NCI-H1092 treated with DMSO at 0.1 percent for 48 hours (cell line): Measurements from ENCODE around the gene SRSF8.
A peak's percentile ranks its signal among the peaks of the same experiment; 100 is the strongest.

Experiments used
- DNase-seq: peaks from one replicate; lab custom pipeline; 2025; lab: John Stamatoyannopoulos, UW

The SRSF8 gene

DNA sequence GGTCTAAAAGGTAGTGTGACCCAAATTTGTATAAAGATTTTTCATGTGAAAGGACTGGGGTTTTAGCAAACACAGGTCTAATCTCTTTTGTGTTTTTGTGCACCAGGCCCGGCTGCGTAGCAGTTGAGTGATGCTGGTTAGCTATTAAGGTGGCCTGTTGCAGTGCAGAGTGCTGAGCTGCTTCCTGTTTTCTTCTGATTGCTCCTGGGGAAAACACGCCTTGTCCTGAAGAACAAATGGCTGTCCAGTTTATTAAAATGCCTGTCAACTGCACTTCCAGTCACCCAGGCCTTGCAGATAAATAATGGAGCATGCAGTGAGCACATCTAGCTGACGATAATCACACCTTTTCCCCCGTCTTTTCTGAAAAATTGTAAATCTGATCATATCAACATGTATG lies 1.8 kb downstream of the SRSF8 start:
- DNase-seq = peak; percentile 86

DNA sequence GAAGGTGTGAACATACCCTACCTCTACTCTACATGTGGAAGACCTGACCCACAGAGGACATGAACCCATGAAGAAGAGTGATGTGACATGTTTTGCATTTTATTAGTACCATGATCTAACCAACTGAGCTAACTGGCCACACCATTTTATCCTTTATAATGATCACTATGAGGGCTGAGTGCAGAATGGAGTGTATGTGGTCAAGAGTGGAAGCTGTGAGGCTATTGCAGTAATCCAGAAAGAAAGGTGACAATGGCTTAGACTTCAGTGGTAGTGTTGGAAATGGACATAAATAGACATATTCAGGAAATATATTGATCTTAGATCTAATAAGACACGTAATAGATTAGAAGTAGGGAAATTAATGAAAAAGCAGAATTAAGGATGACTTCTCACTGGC lies 3.8 kb downstream of the SRSF8 start:
- no peak for DNase-seq

DNA sequence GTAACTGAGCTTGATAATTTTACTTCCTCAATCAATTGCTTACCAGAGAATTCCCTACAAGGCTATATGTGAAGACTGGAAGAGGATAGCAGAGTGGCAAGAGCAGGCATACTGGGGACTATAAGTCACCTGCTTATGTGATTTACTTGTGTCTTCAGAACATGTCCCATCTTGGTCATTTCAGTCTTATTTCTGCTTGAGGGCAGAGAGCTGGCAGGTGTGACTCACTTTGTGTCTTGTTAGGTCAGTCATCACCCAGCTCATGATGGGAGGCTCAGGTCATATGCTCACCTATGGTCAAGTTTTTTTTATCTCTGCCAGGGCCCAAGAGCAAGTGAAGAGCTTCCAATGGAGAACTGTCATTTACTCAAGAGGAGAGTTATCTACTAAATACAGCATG lies 6.2 kb downstream of the SRSF8 start:
- no peak for DNase-seq

- peak; percentile 40 for DNase-seq
Observed at GRCh38 chr11:95074792-95075563, 8.3 kb downstream of the SRSF8 start.

- no peak for DNase-seq
Observed at GRCh38 chr11:95076416-95076815, 9.7 kb downstream of the SRSF8 start.

- DNase-seq = no peak
Observed at GRCh38 chr11:95076981-95077380, 10.3 kb downstream of the SRSF8 start.

- DNase-seq = no peak
Observed at GRCh38 chr11:95078526-95078925, 11.8 kb downstream of the SRSF8 start.

DNA sequence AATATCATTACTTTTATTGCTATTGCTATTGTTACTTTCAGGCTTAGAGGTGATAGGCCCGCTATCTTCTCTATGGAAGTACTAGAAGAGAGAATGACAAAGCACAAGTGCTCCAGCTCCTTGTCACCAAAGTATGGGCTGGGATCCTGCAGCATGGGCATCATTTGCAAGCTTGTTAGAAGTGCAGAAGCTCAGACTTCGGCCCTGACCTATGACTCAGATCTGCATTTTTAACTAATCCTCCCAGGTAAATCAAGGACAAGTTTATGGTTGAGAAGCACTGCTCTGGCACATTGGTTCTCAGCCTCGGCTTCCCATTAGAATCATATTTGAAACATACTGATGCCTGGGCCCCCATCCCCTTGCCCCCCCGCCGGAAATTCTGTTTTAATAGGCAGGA lies 14.3 kb downstream of the SRSF8 start:
- DNase-seq = no peak

GRCh38 chr11:95081412-95081811 lies 14.7 kb downstream of the SRSF8 start:
- no peak for DNase-seq

GRCh38 chr11:95082576-95083001 lies 15.9 kb downstream of the SRSF8 start:
- DNase-seq = no peak

DNA sequence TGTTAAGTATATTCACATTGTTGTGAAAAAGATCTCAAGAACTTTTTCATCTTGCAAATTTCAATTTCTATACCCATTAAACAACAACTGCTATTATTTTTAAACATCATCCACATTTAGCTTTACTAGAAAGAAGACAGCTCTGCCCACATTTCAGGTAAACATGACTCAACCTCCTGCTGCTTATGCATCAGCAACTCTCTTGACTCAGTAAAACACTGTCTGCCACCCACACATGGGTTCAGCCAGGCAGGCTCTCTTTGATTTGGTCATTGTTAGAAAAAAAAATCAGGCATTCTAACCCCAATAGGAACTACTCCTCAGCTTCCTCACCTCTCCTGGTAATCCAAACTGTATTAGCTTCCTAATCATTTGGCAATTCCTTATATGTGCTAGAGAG lies 17.8 kb downstream of the SRSF8 start:
- no peak for DNase-seq

DNA sequence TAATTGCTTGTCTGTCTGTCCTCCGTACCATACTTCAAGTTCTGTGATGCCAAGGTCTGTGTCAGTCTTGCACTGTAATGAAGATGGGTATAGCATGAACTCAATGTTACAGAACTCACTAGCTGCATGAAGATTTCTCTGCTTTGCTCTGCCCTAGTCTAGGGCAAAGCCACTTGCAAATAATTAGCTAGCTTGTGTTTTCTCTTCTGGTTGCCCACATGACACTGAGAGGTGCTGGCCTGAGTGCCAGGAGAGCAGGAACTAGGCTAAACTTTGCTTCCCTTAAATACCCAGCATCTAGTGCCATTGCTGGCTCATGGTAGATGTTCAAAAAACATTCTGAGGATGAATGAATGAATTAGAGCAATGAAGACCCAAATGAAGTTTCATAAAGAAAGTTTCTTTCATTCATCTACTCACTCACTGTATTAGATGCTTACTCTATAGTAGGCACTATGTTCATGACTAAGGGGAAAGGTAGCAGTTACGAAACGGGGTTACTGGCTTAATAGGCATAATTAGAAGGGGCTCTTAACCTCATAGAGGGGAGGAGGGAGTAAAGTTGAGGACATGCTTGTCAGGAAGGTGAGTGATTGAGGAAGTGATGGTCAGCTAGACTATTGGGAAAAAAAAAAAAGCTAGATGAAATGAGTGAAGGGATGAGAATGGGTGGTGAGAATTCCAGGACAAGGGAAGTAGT lies 18.5 kb downstream of the SRSF8 start:
- DNase-seq = no peak

DNA sequence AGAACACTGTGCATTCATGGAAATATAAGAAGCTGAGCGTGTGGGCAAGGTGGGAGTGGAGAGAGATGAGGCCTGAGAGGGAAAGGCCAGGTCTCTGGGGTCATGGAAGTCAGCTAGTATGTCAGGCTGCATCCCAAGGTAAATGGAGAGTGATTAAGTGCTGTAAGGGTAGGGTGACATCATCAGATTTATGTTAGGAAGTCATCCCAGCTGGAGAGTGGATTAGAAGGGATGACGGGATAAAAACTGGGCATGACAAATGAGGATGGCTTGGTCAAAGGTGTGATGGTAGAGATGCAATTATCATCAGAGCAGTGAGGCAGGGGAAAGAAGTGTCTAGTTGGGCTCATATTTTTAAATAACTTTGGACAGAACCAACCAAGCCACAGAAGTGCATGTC lies 19.4 kb downstream of the SRSF8 start:
- DNase-seq = no peak

DNA sequence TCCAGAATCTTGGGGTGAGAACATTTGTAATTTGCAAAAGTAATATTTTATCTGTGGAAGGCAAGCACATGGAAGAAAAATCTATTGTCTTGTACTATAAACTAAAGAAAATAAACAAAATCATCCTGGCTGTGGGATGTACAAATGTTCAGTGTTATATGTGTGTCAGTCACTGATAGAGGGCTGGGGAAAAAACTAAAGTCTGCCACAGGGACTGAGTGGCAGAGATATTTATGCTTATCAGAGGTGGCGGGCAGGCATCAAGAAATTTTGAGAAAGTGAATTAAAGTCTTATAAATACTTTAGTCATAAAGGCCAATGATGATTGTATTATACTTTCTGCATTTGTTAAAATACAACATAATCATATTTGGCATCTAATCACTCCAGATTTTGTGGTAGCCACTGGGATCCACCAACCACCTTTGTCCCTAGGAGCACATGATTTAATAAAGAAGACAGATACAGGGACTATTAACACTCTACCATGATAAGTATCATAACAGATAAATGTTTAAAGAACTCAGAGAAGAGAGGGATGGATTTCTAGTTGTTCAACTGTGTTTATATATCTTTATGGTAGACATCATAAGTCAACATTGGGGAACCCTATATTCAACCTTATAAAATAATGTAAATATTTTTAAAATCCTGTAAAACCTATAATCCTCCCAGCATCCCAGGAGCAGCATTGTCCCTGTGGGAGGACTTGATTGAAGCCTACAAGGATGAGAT lies 20.3 kb downstream of the SRSF8 start:
- DNase-seq = no peak

GRCh38 chr11:95088946-95089619 lies 22.4 kb downstream of the SRSF8 start:
- DNase-seq = no peak

- DNase-seq = peak; percentile 77
Observed at GRCh38 chr11:95089620-95090542, 23.2 kb downstream of the SRSF8 start, which contains the start of gene ENDOD1. ENDOD1 (plus strand) TSS chr11:95089846; CDS start chr11:95089928, 82 bp downstream.

DNA sequence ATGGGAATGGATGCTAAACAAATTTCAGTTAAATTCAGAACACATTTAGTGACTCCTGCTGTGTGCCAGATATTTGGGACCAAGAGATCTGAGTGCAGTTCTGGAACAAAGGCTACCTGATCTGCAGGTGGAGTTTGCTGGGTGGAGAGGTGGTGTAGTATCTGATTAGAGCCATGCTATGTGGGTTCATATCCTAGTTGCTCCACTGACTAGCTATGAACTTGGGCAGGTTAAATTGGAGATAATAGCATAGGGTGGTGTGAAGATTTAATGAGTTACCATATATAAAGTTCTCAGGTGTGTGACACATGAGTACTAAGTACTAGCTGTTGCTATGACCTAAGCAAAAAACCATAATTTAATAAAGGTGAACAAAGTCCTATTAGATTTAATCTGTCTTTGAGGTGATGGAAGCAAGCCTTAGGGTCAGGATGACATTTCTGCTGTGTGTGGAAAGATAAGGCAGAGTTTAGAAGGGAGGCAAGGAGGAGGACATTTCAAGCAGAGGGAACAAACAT lies 25.0 kb downstream of the SRSF8 start:
- DNase-seq = no peak

DNA sequence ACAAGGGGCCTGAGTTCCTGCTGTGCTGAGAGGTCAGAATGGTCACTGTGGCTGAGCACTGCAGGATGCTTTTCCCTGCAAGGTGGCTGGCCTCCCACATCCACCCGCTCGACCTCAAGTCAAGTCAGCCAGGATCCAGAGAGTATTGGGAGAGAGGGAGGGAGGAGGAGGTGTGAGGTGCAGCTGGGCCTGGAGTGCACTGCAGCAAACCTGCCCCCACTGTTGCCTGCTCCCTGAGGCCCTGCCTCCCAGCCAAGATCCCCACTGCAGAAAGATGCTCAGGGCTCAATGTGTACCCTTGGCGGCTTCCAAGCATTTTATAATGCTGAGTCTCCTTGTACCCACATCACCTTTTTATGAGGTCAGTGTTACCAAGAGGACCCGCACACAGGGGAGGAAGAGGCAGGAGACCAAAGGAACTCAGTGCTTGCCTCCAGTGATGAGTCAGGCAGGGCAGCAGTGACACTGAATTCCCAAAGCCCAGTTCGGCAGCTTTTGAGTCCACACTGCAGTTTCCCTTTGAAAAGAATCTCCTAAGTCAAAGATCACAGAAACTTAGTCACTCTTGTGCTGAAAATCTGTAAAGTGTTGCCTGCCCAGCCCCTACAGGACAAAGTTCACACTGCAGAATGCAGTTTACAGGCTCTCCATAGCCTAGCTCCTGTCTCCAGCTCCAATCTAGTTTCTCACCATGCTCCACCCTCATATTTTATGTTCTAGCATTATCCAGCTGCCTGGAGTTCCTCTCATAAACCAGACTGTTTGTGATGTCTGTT lies 26.0 kb downstream of the SRSF8 start:
- no peak for DNase-seq

GRCh38 chr11:95093548-95093947 lies 26.8 kb downstream of the SRSF8 start:
- DNase-seq = no peak
